Neuronal stem cell (in vitro differentiated cells): ENCODE measurements around the gene CRYBB1.
A peak's percentile ranks its signal among the peaks of the same experiment; 100 is the strongest.
"Not testable (repeated sequence)": the region's sequence is repeated elsewhere in the genome, so short reads cannot be mapped to it uniquely, and the experiment has no call there.

Experiments used
- DNase-seq: peaks from one replicate; pipeline ENCODE4 v3.0.0-alpha.2; 2013; ENCODE audit warnings: low spot score
- H2AFZ ChIP-seq: one replicate; pipeline ENCODE4 v1.6.1; 2013; ENCODE audit warnings: mild to moderate bottlenecking, low read length, inconsistent platforms
- H2AK5ac ChIP-seq: 2 replicates; pipeline ENCODE4 v1.6.1; 2013; ENCODE audit warnings: low read depth, mild to moderate bottlenecking, inconsistent platforms, low read length, moderate library complexity, mixed read lengths
- H2BK120ac ChIP-seq: 2 replicates; pipeline ENCODE4 v1.6.1; 2013; ENCODE audit warnings: low read depth, mild to moderate bottlenecking, inconsistent platforms, low read length, moderate library complexity, mixed read lengths
- H2BK12ac ChIP-seq: one replicate; pipeline ENCODE4 v1.6.1; 2013; ENCODE audit warnings: low read length, inconsistent platforms
- H2BK15ac ChIP-seq: 2 replicates; pipeline ENCODE4 v1.6.1; 2013; ENCODE audit warnings: mild to moderate bottlenecking, low read length, inconsistent platforms, mixed read lengths
- H2BK5ac ChIP-seq: one replicate; pipeline ENCODE4 v1.6.1; 2013; ENCODE audit warnings: inconsistent platforms, mild to moderate bottlenecking, low read length, moderate library complexity
- H3K14ac ChIP-seq: one replicate; pipeline ENCODE4 v1.6.1; 2013; ENCODE audit warnings: low read length, inconsistent platforms
- H3K18ac ChIP-seq: 2 replicates; pipeline ENCODE4 v1.6.1; 2013; ENCODE audit warnings: low read length, inconsistent platforms
- H3K23ac ChIP-seq: 2 replicates; pipeline ENCODE4 v1.6.1; 2013; ENCODE audit warnings: low read depth, mild to moderate bottlenecking, mixed read lengths, low read length, inconsistent platforms; ENCODE audit not compliant: poor library complexity
- H3K27ac ChIP-seq: replicated peaks from 3 replicates; pipeline ENCODE4 v1.5.1; 2013; ENCODE audit warnings: low read length, inconsistent platforms
- H3K27me3 ChIP-seq, 3 experiments: 2 replicates each; pipeline ENCODE4 v1.6.1; 2013; ENCODE audit warnings: low read length in 3 of 3, mild to moderate bottlenecking in 2 of 3, inconsistent platforms in 1 of 3, low read depth in 1 of 3, mixed read lengths in 1 of 3, moderate library complexity in 1 of 3; ENCODE audit not compliant: control insufficient read depth in 3 of 3, insufficient read depth in 3 of 3
- H3K36me3 ChIP-seq, 2 donors: replicated peaks in 1 of 2; 2 replicates each; pipeline ENCODE4 v1.6.1; 2013; ENCODE audit warnings: low read length in 2 of 2; ENCODE audit not compliant: control insufficient read depth in 2 of 2, insufficient read depth in 2 of 2
- H3K4ac ChIP-seq: 2 replicates; pipeline ENCODE4 v1.6.1; 2013; ENCODE audit warnings: inconsistent platforms, mild to moderate bottlenecking, low read length, moderate library complexity
- H3K4me1 ChIP-seq, 2 donors: 1 replicate in 1 of 2; 2 replicates in 1 of 2; pipeline ENCODE4 v1.6.1; 2013; ENCODE audit warnings: low read length in 2 of 2, low read depth in 1 of 2; ENCODE audit not compliant: control insufficient read depth in 2 of 2, insufficient read depth in 1 of 2
- H3K4me2 ChIP-seq: one replicate; pipeline ENCODE4 v1.6.1; 2013; ENCODE audit warnings: mild to moderate bottlenecking, low read length, inconsistent platforms; ENCODE audit not compliant: insufficient read depth, poor library complexity, severe bottlenecking
- H3K4me3 ChIP-seq, 2 donors: 2 replicates each; pipeline ENCODE4 v1.5.1; 2013; ENCODE audit warnings: low read length in 2 of 2, mild to moderate bottlenecking in 2 of 2, inconsistent platforms in 1 of 2, moderate library complexity in 1 of 2
- H3K79me1 ChIP-seq: one replicate; pipeline ENCODE4 v1.6.1; 2013; ENCODE audit warnings: low read depth, mild to moderate bottlenecking, inconsistent platforms, low read length, moderate library complexity
- H3K9ac ChIP-seq: one replicate; pipeline ENCODE4 v1.6.1; 2013; ENCODE audit warnings: mild to moderate bottlenecking, low read depth, low read length, inconsistent platforms; ENCODE audit not compliant: poor library complexity
- H3K9me3 ChIP-seq, 2 donors: replicated peaks in 1 of 2; 2 replicates each; pipeline versions ENCODE3 to v1.6.1; 2013; ENCODE audit warnings: low read length in 2 of 2, mild to moderate bottlenecking in 2 of 2, inconsistent platforms in 1 of 2, low read depth in 1 of 2, mixed read lengths in 1 of 2, moderate library complexity in 1 of 2; ENCODE audit not compliant: control insufficient read depth in 2 of 2, insufficient read depth in 1 of 2
- H4K8ac ChIP-seq: one replicate; pipeline ENCODE4 v1.6.1; 2013; ENCODE audit warnings: low read depth, mild to moderate bottlenecking, inconsistent platforms, low read length, moderate library complexity
- H4K91ac ChIP-seq: one replicate; pipeline ENCODE4 v1.6.1; 2013; ENCODE audit warnings: low read length, low read depth, mild to moderate bottlenecking, inconsistent platforms; ENCODE audit not compliant: poor library complexity
- WGBS, 2 donors: extraction: QIAGEN DNeasy Blood & Tissue Kit; methylation state at CpG; one replicate each; pipeline ENCODE4 v1.1.7; 2013; ENCODE audit warnings: missing lambda C conversion rate in 2 of 2, mixed read lengths in 1 of 2; ENCODE audit not compliant: insufficient read length in 2 of 2, insufficient replicate concordance in 1 of 2; ENCODE audit errors: extremely low coverage in 2 of 2; 5-methylcytosine and 5-hydroxymethylcytosine counted together

The CRYBB1 gene

GRCh38 chr22:26615149-26615548 lies 2.7 kb downstream of the CRYBB1 start:
- no peak overlapping the region for H2BK15ac ChIP-seq
- H3K9ac ChIP-seq = no peak overlapping the region
- H3K14ac ChIP-seq = no peak overlapping the region
- no peak overlapping the region for H3K23ac ChIP-seq
- no CpG with 5 or more reads among the region's 5 CpGs for WGBS, 2 donors
- no peaks in the 10 kb centered on the region for H3K9me3 ChIP-seq
- no peak overlapping the region for H4K91ac ChIP-seq
- no peak overlapping the region for H2BK120ac ChIP-seq
- no peaks in the 10 kb centered on the region for H3K79me1 ChIP-seq
- no peak overlapping the region for H3K18ac ChIP-seq
- H3K4me2 ChIP-seq = no peak overlapping the region
- DNase-seq = no peak
- H3K4ac ChIP-seq = no peak overlapping the region
- H3K4me1 ChIP-seq = peaks cover 20 to 29% of the 10 kb centered on the region in 2 donors
- no peaks in the 10 kb centered on the region for H3K36me3 ChIP-seq
- H2AK5ac ChIP-seq = no peak overlapping the region
- no peak overlapping the region for H3K4me3 ChIP-seq
- H2BK5ac ChIP-seq = no peak overlapping the region
- H2BK12ac ChIP-seq = no peak overlapping the region
- H2AFZ ChIP-seq = no peak overlapping the region
- peaks cover 0 to 4% (median 0%) of the 10 kb centered on the region in 3 experiments for H3K27me3 ChIP-seq
- H3K27ac ChIP-seq = no peak overlapping the region
- no peak overlapping the region for H4K8ac ChIP-seq

- peaks cover 0 to 4% (median 0%) of the 10 kb centered on the region in 3 experiments for H3K27me3 ChIP-seq
- H2AK5ac ChIP-seq = no peak overlapping the region
- no peak overlapping the region for H3K4ac ChIP-seq
- H3K23ac ChIP-seq = no peak overlapping the region
- H4K91ac ChIP-seq = no peak overlapping the region
- DNase-seq = no peak
- H2AFZ ChIP-seq = peak overlapping the region; percentile 64
- no peaks in the 10 kb centered on the region for H3K36me3 ChIP-seq
- H3K4me3 ChIP-seq = no peak overlapping the region
- H3K79me1 ChIP-seq = no peaks in the 10 kb centered on the region
- H2BK15ac ChIP-seq = no peak overlapping the region
- H2BK120ac ChIP-seq = no peak overlapping the region
- peaks cover 20 to 29% of the 10 kb centered on the region in 2 donors for H3K4me1 ChIP-seq
- no peak overlapping the region for H2BK5ac ChIP-seq
- H3K27ac ChIP-seq = no peak overlapping the region
- H3K9ac ChIP-seq = no peak overlapping the region
- H3K14ac ChIP-seq = no peak overlapping the region
- no peaks in the 10 kb centered on the region for H3K9me3 ChIP-seq
- no peak overlapping the region for H2BK12ac ChIP-seq
- no peak overlapping the region for H3K18ac ChIP-seq
- WGBS, 2 donors = no CpG with 5 or more reads among the region's 14 CpGs
- H3K4me2 ChIP-seq = no peak overlapping the region
- H4K8ac ChIP-seq = no peak overlapping the region
Observed at GRCh38 chr22:26614322-26614721, 3.5 kb downstream of the CRYBB1 start.

GRCh38 chr22:26613753-26614152 lies 4.1 kb downstream of the CRYBB1 start:
- no CpG with 5 or more reads among the region's 10 CpGs for WGBS, 2 donors
- not testable (repeated sequence) for H2BK12ac ChIP-seq

GRCh38 chr22:26612652-26613051 lies 5.2 kb downstream of the CRYBB1 start:
- WGBS, 2 donors = no CpG with 5 or more reads among the region's 4 CpGs
- Histone ChIP-seq H3K4ac (no peak overlapping the region), H3K4me1 (peaks cover 16 to 23% of the 10 kb centered on the region in 2 donors), H3K27ac (no peak overlapping the region), H3K9ac (no peak overlapping the region), H2BK12ac (no peak overlapping the region), H4K8ac (no peak overlapping the region), H3K4me3 (no peak overlapping the region), H3K14ac (no peak overlapping the region), H3K36me3 (no peaks in the 10 kb centered on the region), H4K91ac (no peak overlapping the region), H3K79me1 (no peaks in the 10 kb centered on the region), H2BK5ac (no peak overlapping the region), H3K9me3 (no peaks in the 10 kb centered on the region), H2AFZ (no peak overlapping the region), H3K18ac (no peak overlapping the region), H2BK15ac (no peak overlapping the region), H3K23ac (no peak overlapping the region), H2BK120ac (no peak overlapping the region), H3K4me2 (no peak overlapping the region), H2AK5ac (no peak overlapping the region), H3K27me3 (peaks cover 0 to 4% (median 0%) of the 10 kb centered on the region in 3 experiments)
- DNase-seq = no peak

More at GRCh38 chr22:26613753-26614152, 4.1 kb downstream of the CRYBB1 start:
- H4K91ac ChIP-seq, DNase-seq, H2BK120ac ChIP-seq, H3K9ac ChIP-seq, H4K8ac ChIP-seq, H3K79me1 ChIP-seq, H2BK5ac ChIP-seq, H3K27me3 ChIP-seq, H3K4me3 ChIP-seq, H2AFZ ChIP-seq, H3K14ac ChIP-seq, H3K27ac ChIP-seq, H3K4me2 ChIP-seq, H3K9me3 ChIP-seq, H3K4ac ChIP-seq, H3K18ac ChIP-seq, H2BK15ac ChIP-seq, H3K23ac ChIP-seq, H3K36me3 ChIP-seq, H2AK5ac ChIP-seq: not testable (repeated sequence)
- H3K4me1 ChIP-seq = peaks cover 20 to 29% of the 10 kb centered on the region in 2 donors
